ENCODE measurements around the gene ANKRD27.
"Not testable (repeated sequence)": the region's sequence is repeated elsewhere in the genome, so short reads cannot be mapped to it uniquely, and the experiment has no call there.

DNA sequence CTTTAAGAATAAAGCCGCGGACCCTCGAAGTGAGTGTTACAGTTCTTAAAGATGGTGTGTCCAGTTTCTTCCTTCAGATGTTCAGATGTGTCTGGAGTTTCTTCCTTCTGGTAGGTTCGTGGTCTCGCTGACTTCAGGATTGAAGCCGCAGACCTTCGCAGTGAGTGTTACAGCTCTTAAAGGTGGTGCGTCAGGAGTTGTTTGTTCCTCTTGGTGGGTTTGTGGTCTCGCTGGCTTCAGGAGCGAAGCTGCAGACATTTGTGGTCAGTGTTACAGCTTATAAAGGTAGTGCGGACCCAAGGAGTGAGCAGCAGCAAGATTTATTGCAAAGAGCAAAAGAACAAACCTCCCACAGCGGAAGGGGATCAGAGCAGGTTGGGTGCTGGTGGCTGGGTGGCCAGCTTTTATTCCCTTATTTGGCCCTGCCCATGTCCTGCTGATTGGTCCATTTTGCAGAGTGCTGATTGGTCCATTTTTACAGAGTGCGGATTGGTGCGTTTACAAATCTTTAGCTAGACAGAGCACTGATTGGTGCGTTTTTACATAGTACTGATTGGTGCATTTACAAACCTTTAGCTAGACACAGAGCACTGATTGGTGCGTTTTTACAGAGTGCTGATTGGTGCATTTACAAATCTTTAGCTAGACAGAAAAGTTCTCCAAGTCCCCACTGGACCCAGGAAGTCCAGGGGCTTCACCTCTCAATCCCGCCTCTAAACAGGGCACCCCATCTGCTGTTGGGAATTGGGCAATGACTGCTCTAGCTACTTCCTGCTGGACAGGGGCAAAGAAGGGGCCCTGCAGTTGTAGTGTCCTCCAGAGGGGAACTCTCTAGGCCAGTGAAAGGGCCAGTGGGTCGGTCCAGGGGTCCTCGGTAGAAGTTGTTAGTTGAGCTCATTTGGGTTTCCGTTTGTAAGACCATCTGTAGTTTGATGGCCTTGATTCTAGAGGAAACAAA, 18.4 kb upstream of the ANKRD27 start:
- not testable (repeated sequence) for TF ChIP-seq POLR2A (IDR thresholded peaks at IDR 0.05)
- TF ChIP-seq, protein P1, sequence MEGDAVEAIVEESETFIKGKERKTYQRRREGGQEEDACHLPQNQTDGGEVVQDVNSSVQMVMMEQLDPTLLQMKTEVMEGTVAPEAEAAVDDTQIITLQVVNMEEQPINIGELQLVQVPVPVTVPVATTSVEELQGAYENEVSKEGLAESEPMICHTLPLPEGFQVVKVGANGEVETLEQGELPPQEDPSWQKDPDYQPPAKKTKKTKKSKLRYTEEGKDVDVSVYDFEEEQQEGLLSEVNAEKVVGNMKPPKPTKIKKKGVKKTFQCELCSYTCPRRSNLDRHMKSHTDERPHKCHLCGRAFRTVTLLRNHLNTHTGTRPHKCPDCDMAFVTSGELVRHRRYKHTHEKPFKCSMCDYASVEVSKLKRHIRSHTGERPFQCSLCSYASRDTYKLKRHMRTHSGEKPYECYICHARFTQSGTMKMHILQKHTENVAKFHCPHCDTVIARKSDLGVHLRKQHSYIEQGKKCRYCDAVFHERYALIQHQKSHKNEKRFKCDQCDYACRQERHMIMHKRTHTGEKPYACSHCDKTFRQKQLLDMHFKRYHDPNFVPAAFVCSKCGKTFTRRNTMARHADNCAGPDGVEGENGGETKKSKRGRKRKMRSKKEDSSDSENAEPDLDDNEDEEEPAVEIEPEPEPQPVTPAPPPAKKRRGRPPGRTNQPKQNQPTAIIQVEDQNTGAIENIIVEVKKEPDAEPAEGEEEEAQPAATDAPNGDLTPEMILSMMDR (IDR thresholded peaks at IDR 0.05): not testable (repeated sequence)

All from lower leg skin (tissue), 3 donors.